HG03571 (cell line): ENCODE results near the gene EVC2.
"Not testable (repeated sequence)": the region's sequence is repeated elsewhere in the genome, so short reads cannot be mapped to it uniquely, and the experiment has no call there.

ENCODE experiments used
- ATAC-seq: cut with Tn5 transposase; IDR thresholded peaks from one replicate; pipeline ENCODE4 v1.9.1; 2021; ENCODE audit not compliant: unreplicated experiment

EVC2 gene

GRCh38 chr4:5746829-5747737, 38.7 kb upstream of the EVC2 start:
- no peak for ATAC-seq

- no peak for ATAC-seq
These were observed 37.9 kb upstream of the EVC2 start for GRCh38 chr4:5746250-5746649.

GRCh38 chr4:5742968-5743367, 34.6 kb upstream of the EVC2 start:
- no peak for ATAC-seq

- ATAC-seq, result no peak
These were observed 34.0 kb upstream of the EVC2 start for GRCh38 chr4:5742388-5742787.

GRCh38 chr4:5738061-5738460, 29.7 kb upstream of the EVC2 start:
- ATAC-seq, result no peak

DNA sequence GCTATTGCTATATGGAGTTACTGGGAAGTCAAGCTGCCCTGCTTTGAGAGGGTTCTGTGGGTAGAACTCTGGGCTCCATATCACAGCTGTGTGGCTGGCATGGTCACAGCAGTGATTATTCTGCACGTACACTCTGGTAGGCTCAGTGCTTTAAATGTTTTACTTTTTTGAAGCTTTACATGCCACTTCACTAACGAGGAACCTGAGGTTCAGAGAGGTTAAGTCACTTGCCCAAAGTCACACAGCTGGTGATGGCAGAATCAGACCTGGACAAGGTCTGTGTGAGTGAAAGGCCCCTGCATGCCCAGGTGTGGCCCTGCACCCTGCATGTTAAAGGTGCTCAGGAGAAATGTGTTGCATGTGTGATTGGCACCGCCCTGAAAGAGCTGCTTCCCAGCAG, 27.1 kb upstream of the EVC2 start:
- ATAC-seq, result no peak

DNA sequence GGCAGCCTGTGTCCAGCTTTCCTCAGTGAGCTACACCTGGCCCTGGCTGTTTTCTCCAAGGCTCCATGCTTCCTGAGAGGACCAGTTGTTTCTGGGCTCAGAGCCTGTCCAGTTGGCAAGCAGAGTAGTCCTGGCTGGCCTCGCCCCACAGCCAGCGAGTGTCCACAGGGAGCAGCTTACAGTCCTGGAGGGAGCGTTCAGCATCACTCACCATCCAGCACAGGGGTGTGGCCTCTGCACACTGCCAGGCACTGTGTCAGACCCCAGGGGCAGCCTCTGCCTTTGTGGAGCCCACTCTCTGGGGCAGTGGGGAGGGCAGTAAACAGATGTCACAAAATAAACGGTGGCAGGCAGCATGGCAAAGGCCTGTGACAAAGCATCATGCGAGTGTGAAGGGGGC, 26.5 kb upstream of the EVC2 start:
- no peak for ATAC-seq

DNA sequence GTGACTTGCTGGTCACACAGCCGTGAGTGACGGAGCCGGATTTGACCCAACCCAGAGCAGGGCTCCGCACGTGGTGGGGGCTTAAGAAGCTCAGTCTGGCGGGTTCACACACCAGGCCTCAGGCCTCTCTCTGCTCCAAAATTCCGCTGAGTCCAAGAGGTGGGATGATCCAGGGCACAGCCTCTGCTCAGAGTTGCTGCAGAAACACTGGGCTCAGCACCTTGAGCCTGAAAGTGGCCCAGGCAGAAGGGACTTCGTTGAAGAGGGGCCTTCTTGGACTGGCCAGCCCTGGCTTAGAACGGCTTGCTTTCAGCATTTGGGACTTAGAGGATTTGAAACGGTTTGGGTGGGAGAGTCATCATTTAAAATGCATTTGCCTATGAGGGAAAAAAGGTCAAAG, 23.8 kb upstream of the EVC2 start:
- no peak for ATAC-seq

DNA sequence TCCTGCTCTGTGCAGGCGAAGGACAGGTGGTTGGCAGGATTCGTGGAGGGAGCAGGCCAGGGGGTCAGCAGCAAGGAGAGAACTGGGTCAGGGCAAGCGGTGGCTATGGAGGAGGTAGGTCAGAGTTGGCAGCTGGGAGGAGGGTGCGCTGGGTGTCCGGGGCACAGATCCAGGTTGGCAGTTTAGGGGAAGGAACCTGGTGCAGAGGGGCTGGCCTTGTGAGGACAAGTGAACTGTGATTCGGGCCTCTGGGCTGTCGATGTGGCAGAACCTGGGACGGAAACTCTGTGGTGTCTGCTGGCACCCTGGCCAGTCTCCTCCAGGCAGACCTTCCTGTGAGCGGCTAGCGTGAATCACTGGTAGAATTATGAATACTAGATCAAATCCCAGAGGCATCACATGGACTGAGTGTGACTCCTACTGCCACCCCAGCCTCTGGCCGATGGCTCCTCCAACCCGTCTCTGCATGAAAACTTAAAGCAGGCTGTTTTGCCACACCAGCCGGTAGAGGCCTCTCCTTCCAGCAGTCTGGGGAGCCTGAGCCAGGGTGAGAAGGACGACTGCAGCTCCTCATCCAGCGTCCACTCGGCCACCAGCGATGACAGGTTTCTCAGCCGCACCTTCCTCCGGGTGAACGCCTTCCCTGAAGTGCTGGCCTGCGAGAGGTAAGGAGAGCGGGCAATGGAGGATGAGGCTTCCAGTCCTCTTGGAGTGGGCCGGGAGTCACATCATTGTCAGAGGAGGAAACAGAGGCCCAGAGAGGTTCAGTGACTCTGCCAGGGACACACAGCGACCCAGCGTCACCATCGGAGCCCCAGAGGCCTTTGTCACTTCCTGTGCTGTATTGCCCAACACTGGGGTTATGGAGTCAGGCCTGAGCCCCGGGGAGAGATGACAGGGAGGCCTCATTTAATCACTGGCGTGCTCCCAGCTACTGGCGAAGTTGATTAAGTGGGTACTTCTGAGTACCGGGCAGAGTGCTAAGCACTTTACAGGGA, 22.9 kb upstream of the EVC2 start:
- ATAC-seq, result no peak

GRCh38 chr4:5730436-5730835, 22.1 kb upstream of the EVC2 start:
- ATAC-seq, result no peak

- not testable (repeated sequence) for ATAC-seq
These were observed 20.1 kb upstream of the EVC2 start for GRCh38 chr4:5728412-5728811.

DNA sequence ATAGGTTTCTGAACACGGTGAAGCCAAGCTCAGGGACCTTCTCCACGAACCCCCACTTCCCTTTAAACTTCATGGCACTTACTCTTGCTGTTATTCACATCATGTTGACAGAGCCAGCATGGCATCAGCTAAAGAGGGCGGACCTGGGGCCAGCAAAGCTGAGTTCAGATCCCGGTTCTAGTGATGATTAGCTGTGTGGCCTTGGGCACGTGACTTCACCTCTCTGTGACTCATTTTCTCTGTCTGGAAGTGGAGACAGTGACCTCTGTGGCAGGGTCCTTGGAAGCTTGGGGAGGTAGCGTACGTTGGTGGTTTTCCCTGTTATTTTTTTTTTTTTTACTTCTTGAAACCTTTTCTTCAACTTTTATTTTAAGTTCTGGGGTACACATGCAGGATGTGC, 16.0 kb upstream of the EVC2 start:
- no peak for ATAC-seq

DNA sequence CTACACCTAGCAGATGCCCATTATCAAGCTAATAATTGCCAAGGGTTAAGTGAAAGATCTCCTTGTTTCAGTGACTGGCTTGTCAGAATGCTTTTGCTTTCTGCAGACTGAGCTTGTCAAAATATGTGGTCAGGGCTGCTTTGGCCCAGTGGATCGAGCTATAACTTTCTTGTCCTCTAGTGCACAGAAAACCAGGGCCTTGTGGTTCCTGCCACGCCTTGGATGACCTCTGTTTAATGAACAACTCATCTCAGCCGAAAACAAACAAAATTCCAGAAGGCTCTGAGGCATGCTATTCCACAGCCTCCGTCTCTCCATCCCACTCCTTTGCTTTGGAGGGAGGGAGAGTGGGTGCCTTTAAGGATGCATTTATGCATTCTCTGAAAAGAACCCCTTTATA, 14.0 kb upstream of the EVC2 start:
- ATAC-seq, result no peak

DNA sequence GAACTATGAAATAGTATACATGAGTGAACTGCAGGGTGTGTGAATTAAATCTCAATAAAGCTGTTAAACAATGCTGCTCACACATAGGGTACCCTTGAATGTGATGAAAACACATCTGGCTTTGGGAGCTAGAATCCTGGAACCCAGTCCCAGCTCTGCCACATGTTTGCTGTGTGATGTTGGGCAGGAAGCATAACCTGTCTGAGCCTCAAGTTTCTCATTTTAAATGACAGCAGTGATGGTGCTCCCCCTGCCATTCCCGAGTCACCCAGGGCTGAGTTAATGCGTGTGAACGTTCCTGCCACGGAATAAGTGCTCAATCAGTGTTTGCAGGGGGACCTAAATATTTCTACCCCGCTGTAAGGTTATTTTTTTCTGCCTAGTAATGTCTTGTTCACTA, 13.6 kb upstream of the EVC2 start:
- no peak for ATAC-seq

DNA sequence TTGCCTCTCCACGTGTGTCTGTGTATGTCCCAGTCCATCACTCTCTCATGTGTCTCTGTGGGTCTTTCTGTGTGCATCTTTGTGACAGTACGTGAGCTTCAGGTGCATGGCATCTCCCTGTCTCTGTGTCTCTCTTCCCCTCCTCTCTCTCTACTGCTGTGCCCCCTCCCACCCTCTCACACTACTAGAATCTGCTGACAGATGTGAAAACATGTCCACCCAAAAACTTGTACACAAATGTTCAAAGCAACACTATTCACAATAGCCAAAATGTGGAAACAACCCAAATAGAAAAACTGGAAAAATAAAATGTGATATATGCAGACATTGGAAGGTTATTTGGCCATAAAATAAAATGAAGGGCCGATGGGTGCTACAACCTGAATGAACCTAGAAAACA, 12.6 kb upstream of the EVC2 start:
- ATAC-seq, result no peak

DNA sequence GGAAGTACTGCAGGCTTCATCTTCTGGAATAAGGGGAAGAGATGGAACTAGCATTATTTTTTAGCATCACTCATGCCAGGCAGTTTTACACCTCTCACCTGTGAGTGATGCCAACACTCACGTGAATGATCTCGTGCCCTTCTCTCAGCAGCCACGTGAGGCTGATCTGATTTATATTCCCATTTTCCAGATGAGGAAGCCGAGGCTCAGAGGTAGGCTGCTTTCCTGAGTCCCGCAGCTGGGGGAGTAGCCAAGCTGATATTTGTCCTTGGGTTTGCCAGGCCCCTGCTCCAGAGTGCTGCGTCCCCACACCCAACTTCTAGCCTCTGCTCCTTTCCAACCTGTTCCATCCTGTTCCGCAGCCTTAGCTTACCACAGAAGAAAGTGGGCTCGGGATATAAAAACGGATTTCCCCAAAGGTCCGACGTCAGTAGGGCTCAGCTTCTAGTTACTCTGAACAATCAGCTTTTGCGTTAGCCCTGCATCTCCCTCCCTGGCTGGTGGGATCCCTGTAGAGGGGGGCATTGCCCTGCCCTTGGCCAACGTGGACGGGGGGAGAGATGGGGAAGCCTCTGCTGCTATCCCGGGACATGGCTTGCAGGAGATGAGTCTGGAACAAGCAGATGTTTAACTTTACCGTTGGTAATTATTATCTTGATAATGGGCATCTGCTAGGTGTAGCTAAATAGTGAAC, 11.9 kb upstream of the EVC2 start:
- ATAC-seq, result no peak

DNA sequence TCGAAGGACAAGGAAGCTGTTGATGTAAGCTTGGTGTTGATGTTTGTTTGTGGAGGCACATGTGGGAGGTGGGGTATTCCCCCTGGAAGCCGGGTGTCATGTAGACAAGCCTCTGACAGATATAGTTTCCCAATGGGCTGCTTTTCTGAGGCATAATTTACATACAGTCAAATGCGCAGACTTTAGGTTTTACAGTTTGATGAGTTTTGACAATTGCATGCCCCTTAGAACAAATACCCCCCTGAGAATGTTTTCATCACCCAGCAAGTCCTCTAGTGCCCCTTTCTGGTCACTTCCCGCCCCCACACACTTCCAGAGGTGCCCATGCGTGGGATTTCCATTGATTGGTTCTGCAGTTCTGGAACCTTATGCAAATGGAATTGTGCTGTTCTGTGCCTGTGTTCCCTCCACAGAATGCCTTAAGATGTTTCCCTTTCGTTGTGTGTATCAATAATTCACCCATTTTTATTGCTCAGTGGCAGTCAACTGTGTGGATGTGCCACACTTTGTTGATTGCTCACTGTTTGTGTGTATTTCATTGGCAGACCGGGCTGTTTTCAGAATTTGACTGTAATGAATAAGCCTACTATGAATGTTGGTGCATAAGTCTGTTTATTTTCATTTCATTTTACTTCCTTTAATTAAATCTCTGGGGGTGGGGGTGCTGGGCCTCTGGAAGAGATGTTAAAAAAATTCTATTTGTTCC, 11.1 kb upstream of the EVC2 start:
- ATAC-seq, result no peak

GRCh38 chr4:5718411-5718810, 10.1 kb upstream of the EVC2 start:
- no peak for ATAC-seq

GRCh38 chr4:5717449-5718158, 9.2 kb upstream of the EVC2 start:
- no peak for ATAC-seq

- ATAC-seq, result no peak
These were observed 8.0 kb upstream of the EVC2 start for GRCh38 chr4:5716391-5716790.
